CD8-positive, alpha-beta T cell (primary cell): ENCODE data around the gene OR51B4. TPM values are rescaled to one million over a fixed set of nuclear protein-coding genes. Genes with fewer than 3 reads are reported as not detected.

Experiments used
- total RNA-seq, 46 experiments: library from RNA in 2 of 46; stranded (reverse) in 2 of 46; gene quantifications; one replicate each; pipeline ENCODE4 v1.2.3 and lab custom pipeline; 2021 to 2026

OR51B4 gene
- total RNA-seq, 2 experiments from 2014 or later: not detected

Other genes starting within 250 kb of the OR51B4 start
- gene OR52E2, start 242.3 kb downstream of the OR51B4 start, total RNA-seq: not detected
- gene OR52E1, start 232.4 kb downstream of the OR51B4 start, total RNA-seq: not detected
- gene OR52A5, start 163.6 kb downstream of the OR51B4 start, total RNA-seq: not detected
- not detected for gene OR52A1, start 147.2 kb downstream of the OR51B4 start, total RNA-seq
- gene OR51V1, start 101.3 kb downstream of the OR51B4 start, total RNA-seq: not detected
- 1 to 10 TPM; 1.1 TPM for gene HBB, start 74.9 kb downstream of the OR51B4 start, total RNA-seq
- not detected for gene HBD, start 67.5 kb downstream of the OR51B4 start, total RNA-seq
- not detected for gene HBG1, start 52.1 kb downstream of the OR51B4 start, total RNA-seq
- not detected for gene HBG2, start 47.2 kb downstream of the OR51B4 start, total RNA-seq
- gene HBE1, start 32.0 kb downstream of the OR51B4 start, total RNA-seq: not detected
- gene OR51B2, start 22.4 kb upstream of the OR51B4 start, total RNA-seq: not detected
- not detected for gene OR51B5, start 41.6 kb upstream of the OR51B4 start, total RNA-seq
- gene OR51B6, start 49.6 kb upstream of the OR51B4 start, total RNA-seq: not detected
- gene OR51M1, start 81.9 kb upstream of the OR51B4 start, total RNA-seq: not detected
- gene OR51Q1, start 120.2 kb upstream of the OR51B4 start, total RNA-seq: not detected
- gene OR51I1, start 139.6 kb upstream of the OR51B4 start, total RNA-seq: not detected
- not detected for gene OR51I2, start 147.4 kb upstream of the OR51B4 start, total RNA-seq
- not detected for gene OR52D1, start 186.7 kb upstream of the OR51B4 start, total RNA-seq
- not detected for gene UBQLN3, start 208.0 kb upstream of the OR51B4 start, total RNA-seq
- gene UBQLNL, start 214.8 kb upstream of the OR51B4 start, total RNA-seq: under 1 TPM; 0.16 to 0.47 TPM
- not detected for gene OR52H1, start 246.6 kb upstream of the OR51B4 start, total RNA-seq